ENCODE measurements around the gene BABAM2. TPM values are rescaled to one million over a fixed set of nuclear protein-coding genes. Genes with fewer than 3 reads are reported as not detected.

The BABAM2 gene
- total and polyA plus RNA-seq, 2 experiments from 2014 or later, result 17.8 to 21.5 TPM

GRCh38 chr2:27992787-27993401 lies 102.4 kb downstream of the BABAM2 start:
- Mint-ChIP-seq H3K27ac (no peak overlapping the region), H3K27me3 (ENCODE audit: insufficient read depth, low read depth, poor library complexity) (no peaks in the 10 kb centered on the region), H3K36me3 (ENCODE audit: low read depth) (peaks cover 3% of the 10 kb centered on the region; the same call in 2 of the 3 replicates), H3K4me1 (peaks cover 6% of the 10 kb centered on the region; the same call in 2 of the 3 replicates), H3K9me3 (no peaks in the 10 kb centered on the region), H3K4me3 (no peak overlapping the region)
- ATAC-seq, result peak; percentile 59; the same call in 2 of the 3 replicates
- H3K27ac ChIP-seq (ENCODE audit: low read depth), result no peak overlapping the region
- H3K4me2 ChIP-seq, result no peak overlapping the region
- no peaks in the 10 kb centered on the region for H4K20me1 ChIP-seq (replicated peaks; ENCODE audit: insufficient read depth)
- TF ChIP-seq REST (IDR thresholded peaks at IDR 0.05; ENCODE audit: unreplicated experiment) (no peak), NANOG (IDR thresholded peaks at IDR 0.05; ENCODE audit: borderline replicate concordance) (no peak), ZNF114 (CRISPR knock-in tag; IDR thresholded peaks at IDR 0.05) (no peak), EZH2 (IDR thresholded peaks at IDR 0.05; ENCODE audit: low read depth, unreplicated experiment) (no peak), CTCF (conservative IDR thresholded peaks at IDR 0.05; ENCODE audit: low read depth in 2 of 2) (no peak), CREB1 (CRISPR knock-in tag; IDR thresholded peaks at IDR 0.05; ENCODE audit: low read depth) (no peak), JUNB (IDR thresholded peaks at IDR 0.05; ENCODE audit: unreplicated experiment) (no peak), POLR2AphosphoS5 (IDR thresholded peaks at IDR 0.05; ENCODE audit: low read depth) (no peak), EZH2phosphoT487 (IDR thresholded peaks at IDR 0.05; ENCODE audit: unreplicated experiment) (no peak), STAT1 (IDR thresholded peaks at IDR 0.05; ENCODE audit: unreplicated experiment) (no peak), ZNF462 (CRISPR knock-in tag; IDR thresholded peaks at IDR 0.05) (no peak), ETS1 (IDR thresholded peaks at IDR 0.05) (no peak)
- no peaks in the 10 kb centered on the region for H3K27me3 ChIP-seq (ENCODE audit: insufficient read depth)
- H2AFZ ChIP-seq, result no peak overlapping the region
- no peak overlapping the region for H3K4me3 ChIP-seq
- H3K9me2 ChIP-seq (ENCODE audit: insufficient read depth), result no peaks in the 10 kb centered on the region
- DNase-seq (ENCODE audit: low spot score), result peak; percentile 29
- H3F3A ChIP-seq (replicated peaks; ENCODE audit: low read depth), result no peaks in the 10 kb centered on the region
- no peaks in the 10 kb centered on the region; the same call in none of the 2 replicates for H3K4me1 ChIP-seq (ENCODE audit: insufficient read depth)
- no peaks in the 10 kb centered on the region for H3K79me2 ChIP-seq (replicated peaks; ENCODE audit: insufficient read depth)
- H3K36me3 ChIP-seq (ENCODE audit: insufficient read depth), result no peaks in the 10 kb centered on the region
